Activated naive CD4-positive, alpha-beta T cell (primary cell): ENCODE data around the gene EARS2.

ENCODE experiments used
- DNase-seq, 4 experiments: peaks; one replicate each; lab custom pipeline; 2025; lab: John Stamatoyannopoulos, UW

The EARS2 gene

GRCh38 chr16:23482778-23483177 lies 74.4 kb downstream of the EARS2 start:
- no peak for DNase-seq

GRCh38 chr16:23480257-23480656 lies 76.9 kb downstream of the EARS2 start:
- DNase-seq = no peak

- no peak for DNase-seq
These were observed 78.0 kb downstream of the EARS2 start for GRCh38 chr16:23479138-23479537.

GRCh38 chr16:23478566-23478965 lies 78.6 kb downstream of the EARS2 start:
- DNase-seq = no peak

GRCh38 chr16:23476289-23476688 lies 80.9 kb downstream of the EARS2 start:
- DNase-seq = no peak
